Measurements from ENCODE around the gene CA10. TPM values are rescaled to one million over a fixed set of nuclear protein-coding genes. Genes with fewer than 3 reads are reported as not detected.

The CA10 gene
- polyA plus RNA-seq, 2 donors, result 0.06 TPM; not detected in 1

DNA sequence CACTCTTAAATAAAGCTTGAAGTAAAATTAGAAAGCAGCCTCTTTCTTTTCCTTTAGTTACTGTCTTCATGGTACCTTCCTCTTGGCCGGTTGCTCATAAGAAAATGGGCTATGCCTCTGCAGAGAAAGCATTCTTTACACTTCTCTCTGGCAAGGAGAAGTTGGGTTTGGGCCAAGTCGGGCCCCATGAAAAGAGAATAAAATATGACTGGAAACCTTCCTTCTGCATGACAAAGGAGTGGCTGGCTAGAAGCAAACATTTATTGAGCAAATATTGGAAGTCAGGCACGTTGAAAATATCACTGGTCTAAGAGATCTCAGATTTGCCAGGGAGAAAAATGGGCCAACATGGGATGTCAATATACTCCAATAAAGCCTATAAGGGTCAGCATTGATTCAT lies 126.1 kb downstream of the CA10 start:
- Histone ChIP-seq H3K36me3 (ENCODE audit: control insufficient read depth in 2 of 2, insufficient read depth in 2 of 2, low read length in 1 of 2) (no peaks in the 10 kb centered on the region), H3K27me3 (ENCODE audit: control insufficient read depth in 1 of 2, insufficient read depth in 2 of 2, low read length in 2 of 2) (no peaks in the 10 kb centered on the region), H3K27ac (ENCODE audit: low read depth in 2 of 2, low read length in 1 of 2) (no peak overlapping the region), H3K9me3 (ENCODE audit: control insufficient read depth in 2 of 2, insufficient read depth in 1 of 2, low read depth in 1 of 2, low read length in 1 of 2) (no peaks in the 10 kb centered on the region), H3K4me3 (ENCODE audit: low read depth in 1 of 2, low read length in 2 of 2) (no peak overlapping the region), H3K4me1 (ENCODE audit: control insufficient read depth in 2 of 2, insufficient read depth in 2 of 2, low read length in 1 of 2) (no peaks in the 10 kb centered on the region)
- WGBS, 2 donors, result 53 to 58% methylated on average over 3 of the region's 3 CpGs

DNA sequence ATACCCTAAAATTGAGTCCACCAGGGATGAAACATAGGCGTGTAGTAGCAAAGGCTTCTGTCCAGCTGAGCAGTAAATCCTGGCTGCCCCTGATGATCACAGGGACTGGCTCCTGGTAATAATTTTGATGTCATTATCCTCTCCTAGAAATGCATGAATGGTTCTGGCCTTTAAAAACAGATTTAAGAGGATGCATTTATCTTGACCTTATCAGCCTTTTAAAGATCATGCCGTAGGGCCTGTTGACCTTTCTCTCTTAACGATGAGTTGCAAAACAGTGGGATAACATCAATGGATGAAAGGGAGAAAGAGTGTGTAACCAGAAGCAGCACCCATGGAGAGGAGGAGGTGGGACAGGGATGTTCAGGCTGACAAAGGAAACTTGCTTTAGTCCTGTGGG lies 128.5 kb downstream of the CA10 start:
- Histone ChIP-seq H3K9me3 (ENCODE audit: control insufficient read depth in 2 of 2, insufficient read depth in 1 of 2, low read depth in 1 of 2, low read length in 1 of 2) (no peaks in the 10 kb centered on the region), H3K36me3 (ENCODE audit: control insufficient read depth in 2 of 2, insufficient read depth in 2 of 2, low read length in 1 of 2) (no peaks in the 10 kb centered on the region), H3K27ac (ENCODE audit: low read depth in 2 of 2, low read length in 1 of 2) (no peak overlapping the region), H3K4me1 (ENCODE audit: control insufficient read depth in 2 of 2, insufficient read depth in 2 of 2, low read length in 1 of 2) (no peaks in the 10 kb centered on the region), H3K4me3 (ENCODE audit: low read depth in 1 of 2, low read length in 2 of 2) (no peak overlapping the region), H3K27me3 (ENCODE audit: control insufficient read depth in 1 of 2, insufficient read depth in 2 of 2, low read length in 2 of 2) (no peaks in the 10 kb centered on the region)
- 47 to 48% methylated on average over 3 of the region's 3 CpGs for WGBS, 2 donors

DNA sequence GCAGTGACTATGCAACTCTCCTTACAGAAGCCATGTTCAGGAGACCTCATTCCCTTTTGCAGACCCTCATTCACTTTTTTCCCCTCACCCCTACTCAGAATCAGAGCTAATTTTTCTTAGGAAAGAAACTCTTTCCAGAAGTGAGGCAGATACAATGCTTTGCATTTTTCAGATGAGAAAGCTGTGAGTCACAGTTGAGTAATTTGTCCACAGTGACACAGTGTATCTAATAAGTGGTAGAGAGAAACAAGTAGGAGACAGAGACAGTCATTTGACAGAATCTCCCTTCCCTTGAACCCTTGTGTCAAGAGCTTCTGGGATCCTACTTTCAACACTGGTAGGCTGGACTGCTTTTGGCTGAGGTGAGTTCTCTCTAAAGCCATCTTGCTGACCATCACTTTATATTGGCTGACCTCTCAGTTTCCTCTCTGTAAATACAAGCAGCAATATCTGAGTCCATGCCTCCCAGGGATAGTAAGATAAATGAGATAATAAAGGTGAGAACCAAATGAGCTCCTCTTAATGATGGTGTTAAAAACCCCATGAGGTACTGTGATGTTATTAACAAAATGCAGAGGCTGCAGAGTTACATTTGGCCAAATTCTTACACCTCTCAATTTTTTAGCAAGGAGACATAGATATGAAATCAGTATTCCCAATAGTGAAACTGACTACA lies 130.8 kb downstream of the CA10 start:
- H3K36me3 ChIP-seq (ENCODE audit: control insufficient read depth in 2 of 2, insufficient read depth in 2 of 2, low read length in 1 of 2), result no peaks in the 10 kb centered on the region
- H3K4me1 ChIP-seq (ENCODE audit: control insufficient read depth in 2 of 2, insufficient read depth in 2 of 2, low read length in 1 of 2), result no peaks in the 10 kb centered on the region
- H3K27me3 ChIP-seq (ENCODE audit: control insufficient read depth in 1 of 2, insufficient read depth in 2 of 2, low read length in 2 of 2), result no peaks in the 10 kb centered on the region
- no peak overlapping the region for H3K27ac ChIP-seq (ENCODE audit: low read depth in 2 of 2, low read length in 1 of 2)
- H3K4me3 ChIP-seq (ENCODE audit: low read depth in 1 of 2, low read length in 2 of 2), result no peak overlapping the region
- no peaks in the 10 kb centered on the region for H3K9me3 ChIP-seq (ENCODE audit: control insufficient read depth in 2 of 2, insufficient read depth in 1 of 2, low read depth in 1 of 2, low read length in 1 of 2)

DNA sequence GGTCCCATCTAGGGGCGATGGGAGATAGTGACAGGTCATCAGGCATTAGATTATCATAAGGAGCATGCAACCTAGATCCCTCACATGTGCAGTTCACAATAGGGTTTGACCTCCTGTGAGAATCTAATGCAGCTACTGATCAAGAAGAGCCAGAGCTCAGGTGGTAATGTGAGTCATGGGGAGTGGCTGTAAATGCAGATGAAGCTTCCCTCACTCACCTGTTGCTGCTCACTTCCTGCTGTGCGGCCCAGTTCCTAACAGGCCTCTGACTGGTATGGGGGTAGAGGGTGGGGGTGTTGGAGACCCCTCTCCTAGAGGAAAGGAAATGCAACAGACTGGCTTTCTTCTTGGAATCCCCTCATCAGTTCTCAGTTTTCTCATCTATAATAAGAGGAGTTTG lies 131.4 kb downstream of the CA10 start:
- Histone ChIP-seq H3K4me3 (ENCODE audit: low read depth in 1 of 2, low read length in 2 of 2) (no peak overlapping the region), H3K9me3 (ENCODE audit: control insufficient read depth in 2 of 2, insufficient read depth in 1 of 2, low read depth in 1 of 2, low read length in 1 of 2) (no peaks in the 10 kb centered on the region), H3K4me1 (ENCODE audit: control insufficient read depth in 2 of 2, insufficient read depth in 2 of 2, low read length in 1 of 2) (no peaks in the 10 kb centered on the region), H3K36me3 (ENCODE audit: control insufficient read depth in 2 of 2, insufficient read depth in 2 of 2, low read length in 1 of 2) (no peaks in the 10 kb centered on the region), H3K27ac (ENCODE audit: low read depth in 2 of 2, low read length in 1 of 2) (no peak overlapping the region), H3K27me3 (ENCODE audit: control insufficient read depth in 1 of 2, insufficient read depth in 2 of 2, low read length in 2 of 2) (no peaks in the 10 kb centered on the region)
- WGBS, 2 donors, result 76 to 79% methylated on average over 2 of the region's 2 CpGs

DNA sequence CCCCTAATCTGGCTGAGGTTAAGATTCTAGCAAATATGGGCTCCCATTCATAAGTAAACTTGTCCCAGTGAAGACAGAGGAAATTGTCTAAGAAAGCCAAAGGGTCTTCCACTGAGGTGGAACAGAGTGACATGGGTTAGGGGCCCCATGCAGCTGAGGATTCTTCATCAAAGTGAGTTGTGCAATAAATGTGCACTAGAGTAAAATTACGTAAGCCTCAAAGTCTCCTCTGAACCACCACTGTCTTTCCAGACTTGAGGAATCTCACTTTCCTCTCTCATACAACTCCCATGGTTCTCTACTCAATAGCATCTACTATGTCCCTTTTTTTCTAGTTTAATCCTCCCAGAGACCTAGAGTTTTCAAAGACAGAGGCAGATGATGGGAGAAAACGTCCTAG lies 132.4 kb downstream of the CA10 start:
- Histone ChIP-seq H3K4me3 (ENCODE audit: low read depth in 1 of 2, low read length in 2 of 2) (no peak overlapping the region), H3K4me1 (ENCODE audit: control insufficient read depth in 2 of 2, insufficient read depth in 2 of 2, low read length in 1 of 2) (no peaks in the 10 kb centered on the region), H3K27ac (ENCODE audit: low read depth in 2 of 2, low read length in 1 of 2) (no peak overlapping the region), H3K36me3 (ENCODE audit: control insufficient read depth in 2 of 2, insufficient read depth in 2 of 2, low read length in 1 of 2) (no peaks in the 10 kb centered on the region), H3K27me3 (ENCODE audit: control insufficient read depth in 1 of 2, insufficient read depth in 2 of 2, low read length in 2 of 2) (no peaks in the 10 kb centered on the region), H3K9me3 (ENCODE audit: control insufficient read depth in 2 of 2, insufficient read depth in 1 of 2, low read depth in 1 of 2, low read length in 1 of 2) (no peaks in the 10 kb centered on the region)
- WGBS, 2 donors, result 63% methylated on average over 2 of the region's 2 CpGs

DNA sequence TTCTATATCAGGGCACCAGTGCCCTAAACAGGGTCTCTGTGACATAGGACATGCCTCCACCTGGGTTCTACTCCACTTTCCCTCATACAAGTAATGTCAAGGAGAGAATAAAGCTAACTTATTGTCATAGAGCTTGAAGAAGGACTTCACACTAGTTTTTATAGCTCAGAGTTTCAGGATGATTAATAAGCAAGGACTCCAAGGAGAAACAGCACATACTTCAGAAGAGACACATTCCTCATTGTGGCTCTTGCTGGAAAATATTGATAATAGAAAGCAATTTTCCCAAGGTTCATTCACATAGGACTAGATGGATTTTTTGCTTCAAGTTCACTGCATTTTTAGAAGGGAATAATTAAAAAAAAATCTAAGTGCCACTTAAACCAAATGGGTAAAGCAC lies 133.3 kb downstream of the CA10 start:
- Histone ChIP-seq H3K4me3 (ENCODE audit: low read depth in 1 of 2, low read length in 2 of 2) (no peak overlapping the region), H3K27me3 (ENCODE audit: control insufficient read depth in 1 of 2, insufficient read depth in 2 of 2, low read length in 2 of 2) (no peaks in the 10 kb centered on the region), H3K27ac (ENCODE audit: low read depth in 2 of 2, low read length in 1 of 2) (no peak overlapping the region), H3K36me3 (ENCODE audit: control insufficient read depth in 2 of 2, insufficient read depth in 2 of 2, low read length in 1 of 2) (no peaks in the 10 kb centered on the region), H3K9me3 (ENCODE audit: control insufficient read depth in 2 of 2, insufficient read depth in 1 of 2, low read depth in 1 of 2, low read length in 1 of 2) (no peaks in the 10 kb centered on the region), H3K4me1 (ENCODE audit: control insufficient read depth in 2 of 2, insufficient read depth in 2 of 2, low read length in 1 of 2) (no peaks in the 10 kb centered on the region)

DNA sequence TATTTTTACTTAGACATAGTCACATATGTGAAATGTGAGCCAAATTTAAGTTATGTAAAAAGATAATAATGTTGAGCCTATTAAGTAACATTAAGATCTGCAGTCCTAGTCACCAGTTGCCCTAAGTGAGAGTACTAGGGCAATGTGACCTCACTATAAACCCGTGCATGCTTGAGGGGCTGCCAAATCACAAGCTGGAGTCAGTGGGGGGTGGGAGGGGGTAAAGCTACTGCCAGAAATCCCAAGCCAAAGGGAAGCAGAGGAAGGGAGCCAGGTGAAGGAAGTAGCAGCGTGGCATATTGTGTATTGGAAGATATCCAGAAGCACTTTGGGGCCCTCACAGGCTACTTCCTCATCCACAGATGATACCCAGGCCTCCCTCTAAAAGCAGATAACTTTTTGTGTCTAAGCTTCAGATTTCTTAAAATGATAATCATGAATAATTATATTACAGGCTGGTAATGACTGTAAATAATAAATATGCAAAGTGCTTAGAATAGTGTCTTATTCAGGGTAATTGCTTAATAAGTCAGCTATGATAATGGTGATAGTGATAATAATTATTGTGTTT lies 134.1 kb downstream of the CA10 start:
- no peaks in the 10 kb centered on the region for H3K27me3 ChIP-seq (ENCODE audit: control insufficient read depth in 1 of 2, insufficient read depth in 2 of 2, low read length in 2 of 2)
- no peaks in the 10 kb centered on the region for H3K9me3 ChIP-seq (ENCODE audit: control insufficient read depth in 2 of 2, insufficient read depth in 1 of 2, low read depth in 1 of 2, low read length in 1 of 2)
- no peaks in the 10 kb centered on the region for H3K4me1 ChIP-seq (ENCODE audit: control insufficient read depth in 2 of 2, insufficient read depth in 2 of 2, low read length in 1 of 2)
- no peak overlapping the region for H3K4me3 ChIP-seq (ENCODE audit: low read depth in 1 of 2, low read length in 2 of 2)
- H3K27ac ChIP-seq (ENCODE audit: low read depth in 2 of 2, low read length in 1 of 2), result no peak overlapping the region
- no peaks in the 10 kb centered on the region for H3K36me3 ChIP-seq (ENCODE audit: control insufficient read depth in 2 of 2, insufficient read depth in 2 of 2, low read length in 1 of 2)
- WGBS, 2 donors, result 22 to 44% methylated on average over 2 of the region's 2 CpGs

DNA sequence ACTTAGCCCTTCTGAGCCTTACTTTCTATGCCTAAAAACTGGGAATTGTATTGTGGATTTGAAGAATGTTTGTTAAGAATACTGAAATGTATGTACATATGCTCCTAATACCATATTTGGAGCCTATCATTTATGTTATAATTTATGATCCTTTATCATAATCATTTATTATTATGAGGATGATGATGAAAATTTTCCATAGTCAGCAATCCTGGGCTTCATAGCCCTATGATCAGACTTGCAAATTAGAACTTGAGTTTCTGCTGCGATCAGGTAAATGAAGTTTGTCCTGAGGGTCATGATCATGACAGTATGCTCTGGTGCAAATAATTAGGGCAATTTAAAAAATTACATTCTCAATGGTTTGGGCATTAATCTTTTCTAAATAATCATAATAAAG lies 147.4 kb downstream of the CA10 start:
- Histone ChIP-seq H3K27me3 (ENCODE audit: control insufficient read depth in 1 of 2, insufficient read depth in 2 of 2, low read length in 2 of 2) (no peaks in the 10 kb centered on the region), H3K4me3 (ENCODE audit: low read depth in 1 of 2, low read length in 2 of 2) (no peak overlapping the region), H3K9me3 (ENCODE audit: control insufficient read depth in 2 of 2, insufficient read depth in 1 of 2, low read depth in 1 of 2, low read length in 1 of 2) (no peaks in the 10 kb centered on the region), H3K36me3 (ENCODE audit: control insufficient read depth in 2 of 2, insufficient read depth in 2 of 2, low read length in 1 of 2) (no peaks in the 10 kb centered on the region), H3K27ac (ENCODE audit: low read depth in 2 of 2, low read length in 1 of 2) (no peak overlapping the region), H3K4me1 (ENCODE audit: control insufficient read depth in 2 of 2, insufficient read depth in 2 of 2, low read length in 1 of 2) (no peaks in the 10 kb centered on the region)
- WGBS, 2 donors, result 98% methylated on average over 1 of the region's 1 CpG

DNA sequence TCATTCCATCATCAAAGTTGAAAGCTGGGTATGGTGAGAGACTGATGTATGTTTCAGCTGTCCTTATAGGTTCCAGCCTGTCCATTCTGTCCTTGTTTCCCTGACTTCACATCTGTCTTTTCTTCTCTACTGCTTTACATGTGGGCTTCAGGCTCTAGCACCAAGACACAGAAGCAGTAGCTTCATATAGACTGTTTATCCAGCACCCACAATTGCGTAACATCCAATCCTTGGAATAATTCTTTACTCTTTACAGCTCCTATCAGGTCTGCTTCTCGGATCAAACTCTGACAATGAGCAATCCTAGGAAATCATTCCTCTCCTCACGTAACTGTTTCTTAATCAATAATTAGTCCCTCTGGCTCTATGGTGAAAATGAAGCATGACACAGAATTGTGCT lies 158.9 kb downstream of the CA10 start:
- Histone ChIP-seq H3K36me3 (ENCODE audit: control insufficient read depth in 2 of 2, insufficient read depth in 2 of 2, low read length in 1 of 2) (no peaks in the 10 kb centered on the region), H3K4me1 (ENCODE audit: control insufficient read depth in 2 of 2, insufficient read depth in 2 of 2, low read length in 1 of 2) (no peaks in the 10 kb centered on the region), H3K9me3 (ENCODE audit: control insufficient read depth in 2 of 2, insufficient read depth in 1 of 2, low read depth in 1 of 2, low read length in 1 of 2) (no peaks in the 10 kb centered on the region), H3K27ac (ENCODE audit: low read depth in 2 of 2, low read length in 1 of 2) (no peak overlapping the region), H3K27me3 (ENCODE audit: control insufficient read depth in 1 of 2, insufficient read depth in 2 of 2, low read length in 2 of 2) (no peaks in the 10 kb centered on the region), H3K4me3 (ENCODE audit: low read depth in 1 of 2, low read length in 2 of 2) (no peak overlapping the region)
- 85 to 86% methylated on average over 3 of the region's 3 CpGs for WGBS, 2 donors

DNA sequence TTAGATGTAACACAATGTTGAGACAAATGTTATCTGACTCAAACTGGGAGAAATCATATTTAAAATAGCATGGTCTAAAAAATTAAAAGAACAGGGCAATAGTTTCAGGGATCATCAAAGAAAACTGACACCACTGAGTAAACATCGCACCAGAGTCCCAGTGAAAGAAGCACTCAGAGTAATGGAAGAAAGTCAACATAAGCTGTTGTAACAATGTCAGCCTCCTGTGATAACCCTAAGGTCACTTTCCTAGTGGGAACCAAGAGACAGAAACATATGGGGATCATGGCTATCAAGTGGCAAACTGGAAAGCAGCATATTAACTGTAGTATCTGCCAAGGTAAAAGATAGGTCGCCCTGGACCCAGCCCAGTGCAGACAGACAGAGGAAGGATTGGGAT lies 160.8 kb downstream of the CA10 start:
- Histone ChIP-seq H3K27me3 (ENCODE audit: control insufficient read depth in 1 of 2, insufficient read depth in 2 of 2, low read length in 2 of 2) (no peaks in the 10 kb centered on the region), H3K27ac (ENCODE audit: low read depth in 2 of 2, low read length in 1 of 2) (no peak overlapping the region), H3K4me3 (ENCODE audit: low read depth in 1 of 2, low read length in 2 of 2) (no peak overlapping the region), H3K36me3 (ENCODE audit: control insufficient read depth in 2 of 2, insufficient read depth in 2 of 2, low read length in 1 of 2) (no peaks in the 10 kb centered on the region), H3K9me3 (ENCODE audit: control insufficient read depth in 2 of 2, insufficient read depth in 1 of 2, low read depth in 1 of 2, low read length in 1 of 2) (no peaks in the 10 kb centered on the region), H3K4me1 (ENCODE audit: control insufficient read depth in 2 of 2, insufficient read depth in 2 of 2, low read length in 1 of 2) (no peaks in the 10 kb centered on the region)
- 30 to 47% methylated on average over 2 of the region's 2 CpGs for WGBS, 2 donors
